Esophagus muscularis mucosa (tissue), 4 donors: ENCODE data around the gene NUP98. TPM values are rescaled to one million over a fixed set of nuclear protein-coding genes. Genes with fewer than 3 reads are reported as not detected.

Source experiments
- DNase-seq: peaks from one replicate; pipeline ENCODE4 v3.0.0-alpha.2; 2017; ENCODE audit errors: extremely low spot score
- H3K27ac ChIP-seq, 4 donors: fragments of 200-600 bp; sonication (generic); replicated peaks in 1 of 4; 1 replicate in 3 of 4; 2 replicates in 1 of 4; pipeline ENCODE4 v1.5.1; 2016 to 2019; ENCODE audit warnings: mild to moderate bottlenecking in 1 of 4
- H3K27me3 ChIP-seq, 4 donors: fragments of 200-600 bp; sonication (generic); one replicate each; pipeline versions ENCODE4 v1.5.1 to v1.6.0; 2016 to 2019
- H3K36me3 ChIP-seq, 4 donors: fragments of 200-600 bp; sonication (generic); one replicate each; pipeline ENCODE4 v1.5.1; 2016 to 2019
- H3K4me1 ChIP-seq, 4 donors: fragments of 200-600 bp; sonication (generic); one replicate each; pipeline ENCODE4 v1.5.1; 2016 to 2019
- H3K4me3 ChIP-seq, 4 donors: fragments of 200-600 bp; sonication (generic); 1 replicate in 2 of 4; 2 replicates in 2 of 4; pipeline ENCODE4 v1.5.1; 2016 to 2019; ENCODE audit warnings: mild to moderate bottlenecking in 4 of 4, moderate library complexity in 1 of 4
- H3K9me3 ChIP-seq, 4 donors: fragments of 200-600 bp; sonication (generic); 1 replicate in 3 of 4; 2 replicates in 1 of 4; pipeline ENCODE4 v1.5.1; 2016 to 2019
- CTCF ChIP-seq, 3 experiments: fragments of 200-600 bp in 2 of 3; fragments of 450-650 bp in 1 of 3; sonication (generic) in 2 of 3; IDR thresholded peaks; one replicate each; pipeline ENCODE4 v1.5.1; 2017 to 2019; ENCODE audit warnings: antibody characterized with exemption in 3 of 3, mild to moderate bottlenecking in 2 of 3, moderate library complexity in 1 of 3
- EP300 ChIP-seq: sonication (generic); formaldehyde crosslinking; IDR thresholded peaks from one replicate; pipeline ENCODE4 v1.6.1; 2017; ENCODE audit warnings: antibody characterized with exemption
- POLR2A ChIP-seq: fragments of 450-650 bp; IDR thresholded peaks from one replicate; pipeline ENCODE4 v1.6.1; 2017; ENCODE audit warnings: antibody characterized with exemption, moderate library complexity, mild to moderate bottlenecking, low read depth
- POLR2AphosphoS5 ChIP-seq, 2 donors: sonication (generic); formaldehyde crosslinking; IDR thresholded peaks; one replicate each; pipeline ENCODE4 v1.6.1; 2017; ENCODE audit warnings: antibody characterized with exemption in 2 of 2
- WGBS: methylation state at CpG from one replicate; pipeline ENCODE4 v1.1.5; 2018; 5-methylcytosine and 5-hydroxymethylcytosine counted together
- intact Hi-C: fragments of 100-400 bp; cut with DNase I; formaldehyde crosslinking; loops from one replicate; pipeline ENCODE4 v1.15.1; 2023
- total RNA-seq, 4 donors: library from RNA; depleted of rRNA; stranded (reverse); fragments of >200 nt; gene quantifications; one replicate each; pipeline versions ENCODE4 v1.1.0 to v1.2.1, GENCODE V29; 2016

The NUP98 gene
- total RNA-seq, 4 donors from 2014 or later, result 67.7 to 117 (median 89.8) TPM

GRCh38 chr11:3810951-3811350, 13.6 kb upstream of the NUP98 start:
- no peak overlapping the region for H3K27ac ChIP-seq
- 100% methylated on average over 3 of the region's 4 CpGs for WGBS

GRCh38 chr11:3810446-3810845, 13.1 kb upstream of the NUP98 start:
- intact Hi-C loops, result no loop called here
- Histone ChIP-seq H3K4me3 (no peak overlapping the region), H3K36me3 (no peaks in the 10 kb centered on the region), H3K4me1 (peaks cover 9 to 17% (median 16%) of the 10 kb centered on the region in 4 donors), H3K9me3 (no peaks in the 10 kb centered on the region), H3K27ac (no peak overlapping the region), H3K27me3 (no peaks in the 10 kb centered on the region)
- DNase-seq, result no peak
- WGBS, result 87% methylated on average over 3 of the region's 3 CpGs
- TF ChIP-seq POLR2AphosphoS5 (IDR thresholded peaks at IDR 0.05) (no peak), POLR2A (no peak), EP300 (no peak), CTCF (IDR thresholded peaks at IDR 0.05) (no peak)

More at GRCh38 chr11:3810951-3811350, 13.6 kb upstream of the NUP98 start:
- Histone ChIP-seq H3K4me1 (peaks cover 9 to 17% (median 16%) of the 10 kb centered on the region in 4 donors), H3K4me3 (no peak overlapping the region), H3K36me3 (no peaks in the 10 kb centered on the region), H3K9me3 (no peaks in the 10 kb centered on the region), H3K27me3 (no peaks in the 10 kb centered on the region)
- DNase-seq, result no peak
- intact Hi-C loops, result no loop called here
- TF ChIP-seq CTCF (IDR thresholded peaks at IDR 0.05), result no peak
- no peak for TF ChIP-seq POLR2AphosphoS5 (IDR thresholded peaks at IDR 0.05)
- no peak for TF ChIP-seq POLR2A
- TF ChIP-seq EP300, result no peak

- Histone ChIP-seq H3K36me3 (no peaks in the 10 kb centered on the region), H3K27ac (no peak overlapping the region), H3K27me3 (no peaks in the 10 kb centered on the region), H3K4me1 (peaks cover 9 to 17% (median 16%) of the 10 kb centered on the region in 4 donors), H3K9me3 (no peaks in the 10 kb centered on the region), H3K4me3 (no peak overlapping the region)
- WGBS, result 91% methylated on average over 1 of the region's 1 CpG
- intact Hi-C loops, result no loop called here
- DNase-seq, result no peak
- TF ChIP-seq POLR2A, result no peak
- TF ChIP-seq EP300, result no peak
Observed at GRCh38 chr11:3809624-3809928, 12.2 kb upstream of the NUP98 start.

- peak overlapping the region; percentile 59 to 69 (median 64) for H3K4me3 ChIP-seq
- 38% methylated on average over 4 of the region's 5 CpGs for WGBS
- DNase-seq, result no peak
- peak overlapping the region in 3 of 4 donors; percentile 43 to 63 (median 48) for H3K27ac ChIP-seq
- H3K9me3 ChIP-seq, result no peaks in the 10 kb centered on the region
- TF ChIP-seq EP300, result no peak
- no peak for TF ChIP-seq POLR2A
- peak in 1 of 3 experiments; percentile 32 for TF ChIP-seq CTCF (IDR thresholded peaks at IDR 0.05)
- no peak for TF ChIP-seq POLR2AphosphoS5 (IDR thresholded peaks at IDR 0.05)
- H3K4me1 ChIP-seq, result peaks cover 9 to 17% (median 16%) of the 10 kb centered on the region in 4 donors
- H3K27me3 ChIP-seq, result no peaks in the 10 kb centered on the region
- intact Hi-C loops, result no loop called here
- H3K36me3 ChIP-seq, result no peaks in the 10 kb centered on the region
Observed at GRCh38 chr11:3808861-3809623, 11.7 kb upstream of the NUP98 start.

- peak; percentile 56 to 74 (median 58) for TF ChIP-seq CTCF (IDR thresholded peaks at IDR 0.05)
- TF ChIP-seq EP300, result no peak
- no peak for TF ChIP-seq POLR2AphosphoS5 (IDR thresholded peaks at IDR 0.05)
- no peak for TF ChIP-seq POLR2A
- no peak for DNase-seq
- Histone ChIP-seq H3K4me3 (peak within 1 kb of the TSS; percentile 59 to 69 (median 64)), H3K36me3 (no peaks in the 10 kb centered on the region), H3K27ac (peak within 1 kb of the TSS; percentile 30 to 63 (median 46)), H3K9me3 (no peaks in the 10 kb centered on the region), H3K4me1 (peaks cover 9 to 17% (median 16%) of the 10 kb centered on the region in 4 donors), H3K27me3 (no peaks in the 10 kb centered on the region)
- intact Hi-C loops, result no loop called here
- 4% methylated on average over 17 of the region's 55 CpGs for WGBS
Observed at GRCh38 chr11:3807909-3808860, 10.8 kb upstream of the NUP98 start, which contains the start of gene PGAP2. Gene PGAP2, plus strand, starts transcription at chr11:3808560. Its CDS starts 2,700 bp downstream, at chr11:3811260.
